A549 (cell line): ENCODE measurements around the gene P2RX3. TPM values are rescaled to one million over a fixed set of nuclear protein-coding genes. Genes with fewer than 3 reads are reported as not detected.

ENCODE experiments used
- ATAC-seq, 2 experiments: fragments of 200-7000 bp in 1 of 2; fragments of >200 bp in 1 of 2; cut with Nextera tagmentation in 1 of 2; cut with Tn5 transposase in 1 of 2; 3 replicates each; pipeline versions ENCODE4 v1.8.0 to v1.9.1; 2018 to 2020; ENCODE audit warnings: mild to moderate bottlenecking in 1 of 2, moderate library complexity in 1 of 2
- CTCF ChIA-PET: fragments of 300-600 bp; sonication (Branson Sonifier 250); formaldehyde crosslinking; extraction: SDS; loops from one replicate; lab custom pipeline; 2021; ENCODE audit warnings: antibody characterized with exemption, inconsistent platforms; lab: Yijun Ruan, JAX
- POLR2A ChIA-PET: fragments of 350-600 bp; formaldehyde crosslinking; extraction: SDS; loops from one replicate; lab custom pipeline; 2021; ENCODE audit warnings: antibody characterized with exemption, inconsistent platforms; lab: Yijun Ruan, JAX
- DNase-seq, 2 experiments: peaks; one replicate each; pipeline versions ENCODE4 v3.0.0 to v3.0.0-alpha.2; 2011 to 2016; ENCODE audit warnings: low read depth in 1 of 2, low spot score in 1 of 2
- FAIRE-seq: peaks from 2 replicates; lab custom pipeline; 2011; peaks lifted over from hg19 to GRCh38; lab: Jason Lieb, UNC
- H3K27ac ChIP-seq, 2 experiments: fragments of >200 bp; sonication (Bioruptor Twin); formaldehyde crosslinking; 3 replicates each; pipeline ENCODE4 v1.5.1; 2016 to 2017
- H3K4me1 ChIP-seq: fragments of >200 bp; sonication (Bioruptor Twin); formaldehyde crosslinking; 3 replicates; pipeline ENCODE4 v1.6.1; 2016
- H3K4me2 ChIP-seq: fragments of >200 bp; sonication (Bioruptor Twin); formaldehyde crosslinking; 3 replicates; pipeline ENCODE4 v1.6.1; 2016
- H3K4me3 ChIP-seq: fragments of >200 bp; sonication (Bioruptor Twin); formaldehyde crosslinking; 3 replicates; pipeline ENCODE4 v1.5.1; 2016
- H3K9me3 ChIP-seq: fragments of >200 bp; sonication (Bioruptor Twin); formaldehyde crosslinking; 3 replicates; pipeline ENCODE4 v1.6.1; 2016
- CBX8 ChIP-seq: fragments of 200-600 bp; sonication (generic); IDR thresholded peaks from 2 replicates; pipeline ENCODE4 v1.6.1; 2016
- FOSL2 ChIP-seq, 2 experiments: fragments of 450-650 bp in 1 of 2; fragments of >200 bp in 1 of 2; sonication (Bioruptor Twin) in 1 of 2; formaldehyde crosslinking; IDR thresholded peaks; 2 replicates each; pipeline versions ENCODE4 v1.5.0 to v1.6.1; 2016 to 2020; ENCODE audit warnings: mild to moderate bottlenecking in 1 of 2, moderate library complexity in 1 of 2
- GATA3 ChIP-seq: IDR thresholded peaks from 2 replicates; pipeline ENCODE4 v1.6.1; 2012; ENCODE audit warnings: borderline replicate concordance
- HDAC2 ChIP-seq: fragments of 200-600 bp; sonication (generic); IDR thresholded peaks from 2 replicates; pipeline ENCODE4 v1.6.1; 2016
- HES2 ChIP-seq: fragments of >200 bp; sonication (Bioruptor Twin); formaldehyde crosslinking; IDR thresholded peaks from 2 replicates; pipeline ENCODE4 v1.6.1; 2016
- HMGXB4 ChIP-seq: fragments of 250-450 bp; sonication (Bioruptor Pico); IDR thresholded peaks from 2 replicates; pipeline ENCODE4 v1.5.0; 2021; ENCODE audit warnings: mild to moderate bottlenecking, moderate library complexity, borderline replicate concordance
- HOXB5 ChIP-seq: fragments of 250-450 bp; sonication (Bioruptor Pico); IDR thresholded peaks from 2 replicates; pipeline ENCODE4 v1.5.0; 2020; ENCODE audit warnings: mild to moderate bottlenecking, moderate library complexity
- MAFK ChIP-seq: fragments of 450-650 bp; IDR thresholded peaks from 2 replicates; pipeline ENCODE4 v1.6.1; 2014; ENCODE audit not compliant: partially characterized antibody
- NR3C1 ChIP-seq: fragments of >200 bp; sonication (Bioruptor Twin); formaldehyde crosslinking; IDR thresholded peaks from 3 replicates; pipeline ENCODE4 v1.6.1; 2017
- PBX3 ChIP-seq: IDR thresholded peaks from 2 replicates; pipeline ENCODE4 v1.6.1; 2012
- POLR2AphosphoS2 ChIP-seq: conservative IDR thresholded peaks from 2 replicates; pipeline ENCODE4 v1.6.1; 2012; ENCODE audit warnings: low read length, improper control_type of control experiment, inconsistent platforms
- RARB ChIP-seq: fragments of 250-450 bp; sonication (Bioruptor Pico); IDR thresholded peaks from 2 replicates; pipeline ENCODE4 v1.8.0; 2021; ENCODE audit warnings: mild to moderate bottlenecking, moderate library complexity
- TP53 ChIP-seq: fragments of 250-450 bp; sonication (Bioruptor Pico); IDR thresholded peaks from 2 replicates; pipeline ENCODE4 v1.5.0; 2021; ENCODE audit warnings: mild to moderate bottlenecking, moderate library complexity
- USF2 ChIP-seq: fragments of 450-650 bp; IDR thresholded peaks from 2 replicates; pipeline ENCODE4 v1.6.1; 2014; ENCODE audit warnings: antibody characterized with exemption
- ZNF302 ChIP-seq: fragments of 250-450 bp; sonication (Bioruptor Pico); IDR thresholded peaks from 2 replicates; pipeline ENCODE4 v1.9.0; 2021; ENCODE audit warnings: inconsistent platforms, mild to moderate bottlenecking, moderate library complexity
- WGBS: methylation state at CpG from one replicate; pipeline ENCODE4 v1.1.6; 2017; ENCODE audit errors: missing lambda C conversion rate; 5-methylcytosine and 5-hydroxymethylcytosine counted together
- polyA plus RNA-seq, 4 experiments: library from polyadenylated mRNA; depleted of rRNA in 3 of 4; stranded (reverse); fragments of >200 nt; fragmentation: RNase III in 1 of 4; extraction: RNeasy Plus Mini Kit Qiagen cat#74134 plus additional on column Dnase treatment in 1 of 4; gene quantifications; 2 replicates in 3 of 4; 3 replicates in 1 of 4; pipeline ENCODE4 v1.2.3, GENCODE V29; 2011 to 2017

Gene P2RX3
- polyA plus RNA-seq, 2 of the 4 experiments (the other 2 are of a cell fraction) = 0.05 to 0.37 TPM

GRCh38 chr11:57395905-57396623 is 57.9 kb downstream of the P2RX3 start:
- ChIA-PET POLR2A (no interaction called here), CTCF (interaction anchor here (0.6 to 2.2 kb wide), 6 partner anchors 10 to 131 kb away, joined by 3 to 11 read pairs (median 4); no protein-coding TSS in a partner anchor)
- Histone ChIP-seq H3K4me3 (no peak overlapping the region), H3K27ac (no peak overlapping the region), H3K4me1 (peaks cover 4% of the 10 kb centered on the region; the same call in 1 of the 3 replicates), H3K4me2 (no peak overlapping the region), H3K9me3 (no peaks in the 10 kb centered on the region)
- FAIRE-seq (no peak), ATAC-seq (no peak)
- WGBS = 52% methylated on average over 11 of the region's 11 CpGs
- TF ChIP-seq NR3C1 = no peak
- TF ChIP-seq POLR2AphosphoS2 = no peak
- TF ChIP-seq HMGXB4 (CRISPR knock-in tag) = no peak
- TF ChIP-seq MAFK = no peak
- TF ChIP-seq PBX3 = no peak
- no peak for TF ChIP-seq FOSL2 (IDR thresholded peaks at IDR 0.05)
- no peak for TF ChIP-seq FOSL2 (CRISPR knock-in tag; IDR thresholded peaks at IDR 0.05)
- TF ChIP-seq, all 56 proteins: peak for 0
- no peak for DNase-seq

GRCh38 chr11:57396744-57397143 is 58.6 kb downstream of the P2RX3 start:
- no peak for FAIRE-seq
- POLR2A ChIA-PET = no interaction called here
- DNase-seq = no peak
- H3K9me3 ChIP-seq = no peaks in the 10 kb centered on the region
- peaks cover 5% of the 10 kb centered on the region; the same call in 2 of the 3 replicates for H3K4me1 ChIP-seq
- no peak overlapping the region for H3K4me3 ChIP-seq
- no peak overlapping the region for H3K4me2 ChIP-seq
- TF ChIP-seq HES2 = no peak
- CTCF ChIA-PET = interaction anchor here (1.0 to 1.7 kb wide), 2 partner anchors 61 to 130 kb away, joined by 3 to 11 read pairs; no protein-coding TSS in a partner anchor
- ATAC-seq = no peak
- H3K27ac ChIP-seq = no peak overlapping the region
- 33% methylated on average over 2 of the region's 2 CpGs for WGBS

GRCh38 chr11:57397394-57397990 is 59.3 kb downstream of the P2RX3 start:
- WGBS = 35% methylated on average over 4 of the region's 4 CpGs
- ChIA-PET CTCF (interaction anchor here (1.7 kb wide), 1 partner anchor 60 kb away, joined by 11 read pairs; no protein-coding TSS in a partner anchor), POLR2A (no interaction called here)
- H3K4me1 ChIP-seq = peaks cover 12% of the 10 kb centered on the region
- no peak overlapping the region for H3K4me2 ChIP-seq
- FAIRE-seq (no peak), ATAC-seq (no peak), DNase-seq (no peak)
- no peak overlapping the region for H3K27ac ChIP-seq
- H3K4me3 ChIP-seq = no peak overlapping the region
- TF ChIP-seq USF2 = no peak
- no peak for TF ChIP-seq HDAC2
- no peak for TF ChIP-seq CBX8
- TF ChIP-seq TP53 (CRISPR knock-in tag) = no peak
- no peak for TF ChIP-seq HOXB5 (CRISPR knock-in tag)
- no peak for TF ChIP-seq ZNF302
- no peak for TF ChIP-seq MAFK
- TF ChIP-seq RARB (CRISPR knock-in tag) = no peak
- TF ChIP-seq GATA3 = no peak
- H3K9me3 ChIP-seq = no peaks in the 10 kb centered on the region
